ENCODE results near the gene EIF4A2. TPM values are rescaled to one million over a fixed set of nuclear protein-coding genes. Genes with fewer than 3 reads are reported as not detected.

The EIF4A2 gene
- polyA plus RNA-seq, 1 donor (not counting 4 experiments of a cell fraction or from before 2014, with no cell fraction given) = 568 TPM

- no peaks in the 10 kb centered on the region for H3K36me3 ChIP-seq (ENCODE audit: control insufficient read depth in 2 of 2, extremely low read depth in 1 of 2, insufficient read depth in 2 of 2, low read length in 2 of 2)
- peak overlapping the region; percentile 52 for H3K9ac ChIP-seq (ENCODE audit: control insufficient read depth, extremely low read depth, insufficient read depth, low read length)
- H3K9me3 ChIP-seq (ENCODE audit: control insufficient read depth, low read depth, low read length) = no peaks in the 10 kb centered on the region
- no peak overlapping the region for H2AFZ ChIP-seq (ENCODE audit: control insufficient read depth, low read length)
- H3K4me2 ChIP-seq (ENCODE audit: control insufficient read depth, extremely low read depth, insufficient read depth, low read depth, low read length) = peak overlapping the region; percentile 60
- no peaks in the 10 kb centered on the region for H3K9me1 ChIP-seq (ENCODE audit: control insufficient read depth, extremely low read depth, insufficient read depth, low read length)
- no peaks in the 10 kb centered on the region for H4K20me1 ChIP-seq (ENCODE audit: control insufficient read depth, extremely low read depth, insufficient read depth, low read length)
- peaks cover 11% of the 10 kb centered on the region for H3K4me1 ChIP-seq (ENCODE audit: control insufficient read depth, extremely low read depth, insufficient read depth, low read length)
- TF ChIP-seq EZH2 (IDR thresholded peaks at IDR 0.05; ENCODE audit: low read length) (no peak), CTCF (optimal IDR thresholded peaks at IDR 0.05 in 1 of 3, IDR thresholded peaks at IDR 0.05 in 1 of 3, conservative IDR thresholded peaks at IDR 0.05 in 1 of 3; ENCODE audit: extremely low read depth in 1 of 3, insufficient read depth in 2 of 3, low read length in 3 of 3) (no peak)
- no peak for FAIRE-seq
- no peak for DNase-seq (ENCODE audit: low read depth, low spot score)
- no peak overlapping the region for H3K27ac ChIP-seq (ENCODE audit: control insufficient read depth, insufficient read depth, low read length)
- peak overlapping the region; percentile 69 to 76 (median 72) for H3K4me3 ChIP-seq (ENCODE audit: control insufficient read depth in 2 of 3, extremely low read depth in 1 of 3, insufficient read depth in 2 of 3, low read depth in 1 of 3, low read length in 3 of 3)
- H3K79me2 ChIP-seq (ENCODE audit: control insufficient read depth, insufficient read depth, low read length) = no peaks in the 10 kb centered on the region
- peaks cover 27% of the 10 kb centered on the region for H3K27me3 ChIP-seq (ENCODE audit: control insufficient read depth, extremely low read depth, insufficient read depth, low read length)
- dilution Hi-C loops (cut with MboI; ENCODE audit: extremely low pct_ligation_motif_present, low sequenced_read_pairs) = no loop called here
Measured at GRCh38 chr3:186826410-186826975, 43.1 kb downstream of the EIF4A2 start.

GRCh38 chr3:186826976-186827857 lies 43.8 kb downstream of the EIF4A2 start:
- DNase-seq (ENCODE audit: low read depth, low spot score) (no peak), FAIRE-seq (no peak)
- no peak for TF ChIP-seq EZH2 (IDR thresholded peaks at IDR 0.05; ENCODE audit: low read length)
- no peak for TF ChIP-seq CTCF (optimal IDR thresholded peaks at IDR 0.05 in 1 of 3, IDR thresholded peaks at IDR 0.05 in 1 of 3, conservative IDR thresholded peaks at IDR 0.05 in 1 of 3; ENCODE audit: extremely low read depth in 1 of 3, insufficient read depth in 2 of 3, low read length in 3 of 3)
- Histone ChIP-seq H3K27ac (ENCODE audit: control insufficient read depth, insufficient read depth, low read length) (peak overlapping the region; percentile 14), H3K4me2 (ENCODE audit: control insufficient read depth, extremely low read depth, insufficient read depth, low read depth, low read length) (peak overlapping the region; percentile 60), H3K9me3 (ENCODE audit: control insufficient read depth, low read depth, low read length) (no peaks in the 10 kb centered on the region), H2AFZ (ENCODE audit: control insufficient read depth, low read length) (peak overlapping the region; percentile 60), H3K36me3 (ENCODE audit: control insufficient read depth in 2 of 2, extremely low read depth in 1 of 2, insufficient read depth in 2 of 2, low read length in 2 of 2) (no peaks in the 10 kb centered on the region), H3K79me2 (ENCODE audit: control insufficient read depth, insufficient read depth, low read length) (no peaks in the 10 kb centered on the region), H3K4me3 (ENCODE audit: control insufficient read depth in 2 of 3, extremely low read depth in 1 of 3, insufficient read depth in 2 of 3, low read depth in 1 of 3, low read length in 3 of 3) (peak overlapping the region; percentile 69 to 76 (median 72)), H3K9me1 (ENCODE audit: control insufficient read depth, extremely low read depth, insufficient read depth, low read length) (no peaks in the 10 kb centered on the region), H3K4me1 (ENCODE audit: control insufficient read depth, extremely low read depth, insufficient read depth, low read length) (peaks cover 11% of the 10 kb centered on the region), H3K27me3 (ENCODE audit: control insufficient read depth, extremely low read depth, insufficient read depth, low read length) (peaks cover 27% of the 10 kb centered on the region), H3K9ac (ENCODE audit: control insufficient read depth, extremely low read depth, insufficient read depth, low read length) (peak overlapping the region; percentile 75), H4K20me1 (ENCODE audit: control insufficient read depth, extremely low read depth, insufficient read depth, low read length) (no peaks in the 10 kb centered on the region)
- dilution Hi-C loops (cut with MboI; ENCODE audit: extremely low pct_ligation_motif_present, low sequenced_read_pairs) = no loop called here
